PFSK-1 (cell line): ENCODE measurements around the gene ULBP3.

ENCODE experiments used
- FOXP2 ChIP-seq: optimal IDR thresholded peaks from 2 replicates; pipeline ENCODE3; 2011; ENCODE audit warnings: borderline replicate concordance, control low read depth, inconsistent platforms; ENCODE audit not compliant: insufficient read depth; ENCODE audit errors: extremely low read length, extremely low read depth
- POLR2AphosphoS5 ChIP-seq: IDR thresholded peaks from 2 replicates; pipeline ENCODE4 v1.6.1; 2012; ENCODE audit warnings: low read depth, mild to moderate bottlenecking, control low read depth, low read length, moderate library complexity
- REST ChIP-seq, 2 experiments: IDR thresholded peaks; 2 replicates each; pipeline versions ENCODE4 v1.6.1 to v1.8.0; 2011 to 2012; ENCODE audit warnings: low read depth in 2 of 2, low read length in 2 of 2, control low read depth in 1 of 2, inconsistent platforms in 1 of 2, mild to moderate bottlenecking in 1 of 2, moderate library complexity in 1 of 2; ENCODE audit not compliant: insufficient read depth in 1 of 2
- SIN3A ChIP-seq: IDR thresholded peaks from 2 replicates; pipeline ENCODE4 v1.6.1; 2012; ENCODE audit warnings: mild to moderate bottlenecking, low read length, moderate library complexity, borderline replicate concordance; ENCODE audit not compliant: insufficient read depth
- TAF1 ChIP-seq: IDR thresholded peaks from 2 replicates; pipeline ENCODE4 v1.6.1; 2012; ENCODE audit warnings: low read length, control low read depth, borderline replicate concordance; ENCODE audit not compliant: insufficient read depth

Gene ULBP3

GRCh38 chr6:150081702-150082101 lies 12.8 kb upstream of the ULBP3 start:
- no peak for TF ChIP-seq POLR2AphosphoS5
- TF ChIP-seq REST (IDR thresholded peaks at IDR 0.05; ENCODE audit: insufficient read depth in 1 of 2, low read depth in 2 of 2, low read length in 2 of 2), result no peak

- TF ChIP-seq TAF1, result no peak
- no peak for TF ChIP-seq FOXP2
- TF ChIP-seq SIN3A, result no peak
- TF ChIP-seq POLR2AphosphoS5, result no peak
Observed at GRCh38 chr6:150079604-150080003, 10.7 kb upstream of the ULBP3 start.

- TF ChIP-seq SIN3A (no peak), TAF1 (no peak), FOXP2 (no peak), REST (IDR thresholded peaks at IDR 0.05; ENCODE audit: insufficient read depth in 1 of 2, low read depth in 2 of 2, low read length in 2 of 2) (no peak), POLR2AphosphoS5 (no peak)
Observed at GRCh38 chr6:150078788-150079187, 9.9 kb upstream of the ULBP3 start.

GRCh38 chr6:150076196-150076893 lies 7.4 kb upstream of the ULBP3 start:
- TF ChIP-seq SIN3A, result no peak
- TF ChIP-seq FOXP2, result no peak
- no peak for TF ChIP-seq REST (IDR thresholded peaks at IDR 0.05; ENCODE audit: insufficient read depth in 1 of 2, low read depth in 2 of 2, low read length in 2 of 2)
- no peak for TF ChIP-seq POLR2AphosphoS5
- TF ChIP-seq TAF1, result no peak

- TF ChIP-seq TAF1, result no peak
- TF ChIP-seq SIN3A, result no peak
- no peak for TF ChIP-seq REST (IDR thresholded peaks at IDR 0.05; ENCODE audit: insufficient read depth in 1 of 2, low read depth in 2 of 2, low read length in 2 of 2)
- no peak for TF ChIP-seq POLR2AphosphoS5
- TF ChIP-seq FOXP2, result no peak
Observed at GRCh38 chr6:150075034-150075421, 6.1 kb upstream of the ULBP3 start.
